HepG2 (cell line): ENCODE measurements around the gene CSTPP1. TPM values are rescaled to one million over a fixed set of nuclear protein-coding genes. Genes with fewer than 3 reads are reported as not detected.

Experiments used
- CREB1 ChIP-seq, 2 experiments: fragments of 450-650 bp in 1 of 2; IDR thresholded peaks; 2 replicates each; pipeline ENCODE4 v1.6.1; 2016 to 2017; ENCODE audit warnings: control low read depth in 1 of 2, mild to moderate bottlenecking in 1 of 2, missing compliant biosample characterization in 1 of 2, missing genetic modification characterization in 1 of 2
- ELF3 ChIP-seq: IDR thresholded peaks from 2 replicates; pipeline ENCODE4 v1.6.1; 2016; ENCODE audit warnings: missing genetic modification reagents, missing compliant biosample characterization
- RBFOX2 ChIP-seq: fragments of 200-400 bp; formaldehyde crosslinking; IDR thresholded peaks from 2 replicates; pipeline ENCODE4 v1.6.1; 2017; ENCODE audit warnings: low read depth, mild to moderate bottlenecking, low read length
- REPIN1 ChIP-seq: sonication (generic); formaldehyde crosslinking; IDR thresholded peaks from 2 replicates; pipeline ENCODE4 v1.8.0; 2022; ENCODE audit warnings: missing genetic modification reagents, low read depth, mild to moderate bottlenecking, borderline replicate concordance
- SUZ12 ChIP-seq: fragments of 150-350 bp; IDR thresholded peaks from 2 replicates; pipeline ENCODE4 v1.6.1; 2014; ENCODE audit warnings: low read depth, low read length
- TGIF2 ChIP-seq: IDR thresholded peaks from 2 replicates; pipeline ENCODE4 v1.6.1; 2016; ENCODE audit warnings: control low read depth, missing compliant biosample characterization
- THAP9 ChIP-seq: sonication (generic); formaldehyde crosslinking; IDR thresholded peaks from 2 replicates; pipeline ENCODE4; 2020; ENCODE audit warnings: missing genetic modification reagents, mild to moderate bottlenecking, borderline replicate concordance
- ZFP41 ChIP-seq: sonication (generic); formaldehyde crosslinking; IDR thresholded peaks from 2 replicates; pipeline ENCODE4 v1.4.0; 2020; ENCODE audit warnings: mild to moderate bottlenecking, missing genetic modification reagents, borderline replicate concordance
- ZNF12 ChIP-seq: sonication (generic); formaldehyde crosslinking; IDR thresholded peaks from 2 replicates; pipeline ENCODE4 v1.5.0; 2020; ENCODE audit warnings: missing genetic modification reagents
- ZNF362 ChIP-seq: sonication (generic); formaldehyde crosslinking; IDR thresholded peaks from 2 replicates; pipeline ENCODE4 v1.4.0; 2020; ENCODE audit warnings: missing genetic modification reagents, mild to moderate bottlenecking, borderline replicate concordance
- ZNF567 ChIP-seq: sonication (generic); formaldehyde crosslinking; IDR thresholded peaks from 2 replicates; pipeline ENCODE4 v1.8.1; 2023; ENCODE audit warnings: mild to moderate bottlenecking, missing genetic modification reagents, borderline replicate concordance
- ZNF598 ChIP-seq: sonication (generic); formaldehyde crosslinking; IDR thresholded peaks from 2 replicates; pipeline ENCODE4 v1.5.1; 2020; ENCODE audit warnings: mild to moderate bottlenecking, missing genetic modification reagents, borderline replicate concordance
- polyA plus RNA-seq, 8 experiments: library from polyadenylated mRNA; depleted of rRNA in 3 of 8; stranded (reverse) in 7 of 8; unstranded in 1 of 8; fragments of >200 nt; fragmentation: Illumina TruSeq in 4 of 8; extraction: Trizol in 4 of 8; gene quantifications; 2 replicates each; pipeline versions ENCODE4 v1.2.1 to v1.2.3, GENCODE V29; 2011 to 2016; ENCODE audit warnings: low read depth in 4 of 8, missing spikeins in 1 of 8, mixed read lengths in 1 of 8; ENCODE audit not compliant: insufficient read depth in 1 of 8
- total RNA-seq, 5 experiments: library from RNA; depleted of rRNA; stranded (reverse); fragments of >200 nt; fragmentation: Illumina TruSeq; extraction: Trizol; gene quantifications; 2 replicates each; pipeline ENCODE4 v1.2.3, GENCODE V29; 2016; ENCODE audit warnings: low read depth in 1 of 5
- TF ChIP-seq, protein P1 (sequence below): sonication (generic); formaldehyde crosslinking; IDR thresholded peaks from 2 replicates; pipeline ENCODE4 v1.8.0; 2022; ENCODE audit warnings: mild to moderate bottlenecking, missing genetic modification reagents; ENCODE audit not compliant: insufficient replicate concordance
- TF ChIP-seq, protein P2 (sequence below): sonication (generic); formaldehyde crosslinking; conservative IDR thresholded peaks from 2 replicates; pipeline ENCODE4 v1.4.0; 2020; ENCODE audit warnings: mild to moderate bottlenecking, missing genetic modification reagents, moderate library complexity

The CSTPP1 gene
- total and polyA plus RNA-seq, 2 of the 13 experiments (the other 11 are each of a cell fraction or from before 2014, with no cell fraction given) = 12.3 to 14.6 TPM

GRCh38 chr11:46936138-46937110 is at the start of gene CSTPP1 (continued):
- TF ChIP-seq, protein P1, sequence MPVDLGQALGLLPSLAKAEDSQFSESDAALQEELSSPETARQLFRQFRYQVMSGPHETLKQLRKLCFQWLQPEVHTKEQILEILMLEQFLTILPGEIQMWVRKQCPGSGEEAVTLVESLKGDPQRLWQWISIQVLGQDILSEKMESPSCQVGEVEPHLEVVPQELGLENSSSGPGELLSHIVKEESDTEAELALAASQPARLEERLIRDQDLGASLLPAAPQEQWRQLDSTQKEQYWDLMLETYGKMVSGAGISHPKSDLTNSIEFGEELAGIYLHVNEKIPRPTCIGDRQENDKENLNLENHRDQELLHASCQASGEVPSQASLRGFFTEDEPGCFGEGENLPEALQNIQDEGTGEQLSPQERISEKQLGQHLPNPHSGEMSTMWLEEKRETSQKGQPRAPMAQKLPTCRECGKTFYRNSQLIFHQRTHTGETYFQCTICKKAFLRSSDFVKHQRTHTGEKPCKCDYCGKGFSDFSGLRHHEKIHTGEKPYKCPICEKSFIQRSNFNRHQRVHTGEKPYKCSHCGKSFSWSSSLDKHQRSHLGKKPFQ = no peak
- TF ChIP-seq THAP9 (CRISPR knock-in tag) (peak; percentile 51; the same call in 1 of the 2 replicates), ZNF12 (peak; percentile 67; the same call in 1 of the 2 replicates), ZFP41 (CRISPR knock-in tag) (no peak), ZNF598 (CRISPR knock-in tag) (no peak), TGIF2 (no peak), ZNF567 (CRISPR knock-in tag) (no peak), RBFOX2 (peak; percentile 35; the same call in 1 of the 2 replicates), REPIN1 (peak; percentile 66; the same call in 1 of the 2 replicates), ZNF362 (CRISPR knock-in tag) (peak; percentile 44; the same call in 1 of the 2 replicates), SUZ12 (no peak), CREB1 (IDR thresholded peaks at IDR 0.05) (no peak), CREB1 (CRISPR knock-in tag; IDR thresholded peaks at IDR 0.05) (0 out of 2 replicates have a peak, but pooled peaks have one; percentile 15), ELF3 (CRISPR knock-in tag) (peak; percentile 66; the same call in 1 of the 2 replicates)
- TF ChIP-seq, protein P2, sequence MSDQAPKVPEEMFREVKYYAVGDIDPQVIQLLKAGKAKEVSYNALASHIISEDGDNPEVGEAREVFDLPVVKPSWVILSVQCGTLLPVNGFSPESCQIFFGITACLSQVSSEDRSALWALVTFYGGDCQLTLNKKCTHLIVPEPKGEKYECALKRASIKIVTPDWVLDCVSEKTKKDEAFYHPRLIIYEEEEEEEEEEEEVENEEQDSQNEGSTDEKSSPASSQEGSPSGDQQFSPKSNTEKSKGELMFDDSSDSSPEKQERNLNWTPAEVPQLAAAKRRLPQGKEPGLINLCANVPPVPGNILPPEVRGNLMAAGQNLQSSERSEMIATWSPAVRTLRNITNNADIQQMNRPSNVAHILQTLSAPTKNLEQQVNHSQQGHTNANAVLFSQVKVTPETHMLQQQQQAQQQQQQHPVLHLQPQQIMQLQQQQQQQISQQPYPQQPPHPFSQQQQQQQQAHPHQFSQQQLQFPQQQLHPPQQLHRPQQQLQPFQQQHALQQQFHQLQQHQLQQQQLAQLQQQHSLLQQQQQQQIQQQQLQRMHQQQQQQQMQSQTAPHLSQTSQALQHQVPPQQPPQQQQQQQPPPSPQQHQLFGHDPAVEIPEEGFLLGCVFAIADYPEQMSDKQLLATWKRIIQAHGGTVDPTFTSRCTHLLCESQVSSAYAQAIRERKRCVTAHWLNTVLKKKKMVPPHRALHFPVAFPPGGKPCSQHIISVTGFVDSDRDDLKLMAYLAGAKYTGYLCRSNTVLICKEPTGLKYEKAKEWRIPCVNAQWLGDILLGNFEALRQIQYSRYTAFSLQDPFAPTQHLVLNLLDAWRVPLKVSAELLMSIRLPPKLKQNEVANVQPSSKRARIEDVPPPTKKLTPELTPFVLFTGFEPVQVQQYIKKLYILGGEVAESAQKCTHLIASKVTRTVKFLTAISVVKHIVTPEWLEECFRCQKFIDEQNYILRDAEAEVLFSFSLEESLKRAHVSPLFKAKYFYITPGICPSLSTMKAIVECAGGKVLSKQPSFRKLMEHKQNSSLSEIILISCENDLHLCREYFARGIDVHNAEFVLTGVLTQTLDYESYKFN (CRISPR knock-in tag) = peak; percentile 41; the same call in 1 of the 2 replicates
